ENCODE data around the gene VOPP1. TPM values are rescaled to one million over a fixed set of nuclear protein-coding genes. Genes with fewer than 3 reads are reported as not detected.

Gene VOPP1
- total and polyA plus RNA-seq, 10 of the 15 experiments (the other 5 are each of a cell fraction or from before 2014, with no cell fraction given), result 32.8 to 206 (median 129) TPM

DNA sequence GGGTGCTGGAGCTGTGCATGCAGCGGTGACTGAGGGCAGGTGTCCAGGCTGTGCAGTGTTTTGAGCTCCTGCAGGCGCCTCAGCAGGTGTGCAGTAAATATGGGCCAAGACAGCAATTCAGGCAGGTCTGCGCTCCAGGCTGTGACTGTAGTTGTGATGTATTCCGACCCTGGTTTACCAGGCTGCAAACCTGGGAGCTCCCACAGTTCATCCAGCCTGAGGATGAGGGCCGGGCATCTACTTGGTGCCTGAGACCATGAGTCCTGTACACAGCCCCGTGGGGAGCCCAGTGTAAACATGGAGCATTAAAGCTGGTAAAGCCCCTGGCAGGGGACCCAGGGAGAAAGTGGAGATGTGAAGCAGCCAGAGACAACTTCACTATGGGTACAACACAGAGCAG lies 82.8 kb downstream of the VOPP1 start:
- ATAC-seq (no peak), DNase-seq (ENCODE audit: low read depth, low spot score) (no peak), FAIRE-seq (no peak)
- Histone ChIP-seq H3K27ac (ENCODE audit: control insufficient read depth, insufficient read depth) (no peak overlapping the region), H4K20me1 (ENCODE audit: control insufficient read depth, insufficient read depth) (peaks cover 3% of the 10 kb centered on the region; the same call in 1 of the 2 replicates), H3K4me3 (no peak overlapping the region), H2AFZ (ENCODE audit: control insufficient read depth, low read depth, low read length) (no peak overlapping the region), H3K9ac (ENCODE audit: control insufficient read depth, insufficient read depth, low read length) (no peak overlapping the region), H3K4me1 (ENCODE audit: control insufficient read depth, insufficient read depth, low read length) (no peaks in the 10 kb centered on the region), H3K9me3 (replicated peaks; ENCODE audit: control insufficient read depth, insufficient read depth, low read length) (no peaks in the 10 kb centered on the region), H3K4me2 (ENCODE audit: control insufficient read depth, insufficient read depth) (no peak overlapping the region), H3K36me3 (ENCODE audit: control insufficient read depth in 2 of 2, insufficient read depth in 2 of 2, low read length in 1 of 2) (peaks cover 47 to 61% of the 10 kb centered on the region in 2 experiments), H3K27me3 (replicated peaks in 1 of 2; ENCODE audit: control insufficient read depth in 2 of 2, insufficient read depth in 2 of 2, low read length in 1 of 2) (no peaks in the 10 kb centered on the region), H3K79me2 (ENCODE audit: control insufficient read depth, insufficient read depth, low read length) (peaks cover 4% of the 10 kb centered on the region)
- WGBS (ENCODE audit: insufficient coverage, insufficient replicate concordance, low lambda C conversion rate, missing lambda C conversion rate), result 98% methylated on average over 6 of the region's 6 CpGs
- intact Hi-C loops (cut with micrococcal nuclease; ENCODE audit: unreplicated experiment) (no loop called here), in situ Hi-C loops (cut with MboI) (no loop called here)
- ChIA-PET SMC1A (ENCODE audit: uncharacterized antibody, unreplicated experiment) (interaction anchor here (0.8 to 1.0 kb wide), 2 partner anchors 39 to 56 kb away, joined by 3 read pairs; no protein-coding TSS in a partner anchor), CTCF (no interaction called here), RAD21 (ENCODE audit: unreplicated experiment) (interaction anchor here (1.3 kb wide), 1 partner anchor 26 kb away, joined by 3 read pairs; no protein-coding TSS in a partner anchor), POLR2A (no interaction called here)
- no TSS peak for BruUV-seq (replicated peaks)
- TF ChIP-seq IRF4 (IDR thresholded peaks at IDR 0.05; ENCODE audit: low read depth, low read length) (no peak), KAT2A (conservative IDR thresholded peaks at IDR 0.05; ENCODE audit: control insufficient read depth, low read depth, low read length) (no peak), MEF2A (IDR thresholded peaks at IDR 0.05; ENCODE audit: insufficient read depth, low read depth, low read length) (no peak), NBN (IDR thresholded peaks at IDR 0.05) (no peak), SMAD1 (IDR thresholded peaks at IDR 0.05; ENCODE audit: low read depth, partially characterized antibody) (no peak)

- H3K27ac ChIP-seq (ENCODE audit: control insufficient read depth, insufficient read depth), result no peak overlapping the region
- no TSS peak for BruUV-seq (replicated peaks)
- H3K79me2 ChIP-seq (ENCODE audit: control insufficient read depth, insufficient read depth, low read length), result peaks cover 3% of the 10 kb centered on the region
- ChIA-PET RAD21 (ENCODE audit: unreplicated experiment) (interaction anchor here (1.3 kb wide), 1 partner anchor 27 kb away, joined by 3 read pairs; no protein-coding TSS in a partner anchor), SMC1A (ENCODE audit: uncharacterized antibody, unreplicated experiment) (interaction anchor here (1.4 kb wide), 1 partner anchor 46 kb away, joined by 6 read pairs; no protein-coding TSS in a partner anchor), POLR2A (no interaction called here), CTCF (no interaction called here)
- H3K9ac ChIP-seq (ENCODE audit: control insufficient read depth, insufficient read depth, low read length), result no peak overlapping the region
- ATAC-seq (no peak), FAIRE-seq (no peak), DNase-seq (ENCODE audit: low read depth, low spot score) (no peak)
- H3K36me3 ChIP-seq (ENCODE audit: control insufficient read depth in 2 of 2, insufficient read depth in 2 of 2, low read length in 1 of 2), result peaks cover 47 to 63% of the 10 kb centered on the region in 2 experiments
- H4K20me1 ChIP-seq (ENCODE audit: control insufficient read depth, insufficient read depth), result peaks cover 3% of the 10 kb centered on the region; the same call in 1 of the 2 replicates
- no peak overlapping the region for H3K4me3 ChIP-seq
- intact Hi-C loops (cut with micrococcal nuclease; ENCODE audit: unreplicated experiment), result no loop called here
- WGBS (ENCODE audit: insufficient coverage, insufficient replicate concordance, low lambda C conversion rate, missing lambda C conversion rate), result 81% methylated on average over 6 of the region's 6 CpGs
- no peaks in the 10 kb centered on the region for H3K9me3 ChIP-seq (replicated peaks; ENCODE audit: control insufficient read depth, insufficient read depth, low read length)
- H3K4me1 ChIP-seq (ENCODE audit: control insufficient read depth, insufficient read depth, low read length), result no peaks in the 10 kb centered on the region
- in situ Hi-C loops (cut with MboI), result no loop called here
- H3K27me3 ChIP-seq (replicated peaks in 1 of 2; ENCODE audit: control insufficient read depth in 2 of 2, insufficient read depth in 2 of 2, low read length in 1 of 2), result no peaks in the 10 kb centered on the region
- TF ChIP-seq TCF3 (IDR thresholded peaks at IDR 0.05; ENCODE audit: borderline replicate concordance, insufficient read depth, low read depth, low read length), result no peak
- peak; percentile 47 for TF ChIP-seq POLR2A (IDR thresholded peaks at IDR 0.05; ENCODE audit: low read depth, low read length)
- no peak for TF ChIP-seq CUX1 (IDR thresholded peaks at IDR 0.05; ENCODE audit: insufficient replicate concordance, low read depth, low read length)
- H3K4me2 ChIP-seq (ENCODE audit: control insufficient read depth, insufficient read depth), result no peak overlapping the region
- H2AFZ ChIP-seq (ENCODE audit: control insufficient read depth, low read depth, low read length), result no peak overlapping the region
Measured at GRCh38 chr7:55488804-55489340, 83.4 kb downstream of the VOPP1 start.
